ENCODE results near the gene SPTBN1.

The SPTBN1 gene

GRCh38 chr2:54557601-54558187, 101.6 kb downstream of the SPTBN1 start:
- DNase-seq, result peak; percentile 44

GRCh38 chr2:54558188-54559005, 102.3 kb downstream of the SPTBN1 start:
- DNase-seq, result peak; percentile 44

- no peak for DNase-seq
Observed at GRCh38 chr2:54559006-54559445, 102.9 kb downstream of the SPTBN1 start.

GRCh38 chr2:54559593-54560145, 103.5 kb downstream of the SPTBN1 start:
- DNase-seq, result peak; percentile 66

GRCh38 chr2:54560146-54560881, 104.2 kb downstream of the SPTBN1 start:
- no peak for DNase-seq

- DNase-seq, result no peak
Observed at GRCh38 chr2:54561010-54561409, 104.9 kb downstream of the SPTBN1 start.

GRCh38 chr2:54564439-54564838, 108.3 kb downstream of the SPTBN1 start:
- DNase-seq, result no peak

- no peak for DNase-seq
Observed at GRCh38 chr2:54565551-54565950, 109.4 kb downstream of the SPTBN1 start.

GRCh38 chr2:54566896-54567295, 110.8 kb downstream of the SPTBN1 start:
- no peak for DNase-seq

GRCh38 chr2:54568876-54569321, 112.8 kb downstream of the SPTBN1 start:
- no peak for DNase-seq

- DNase-seq, result no peak
Observed at GRCh38 chr2:54569745-54570301, 113.7 kb downstream of the SPTBN1 start.

- DNase-seq, result no peak
Observed at GRCh38 chr2:54570321-54570855, 114.3 kb downstream of the SPTBN1 start.

- DNase-seq, result peak; percentile 90
Observed at GRCh38 chr2:54570925-54571694, 115.0 kb downstream of the SPTBN1 start.

- DNase-seq, result no peak
Observed at GRCh38 chr2:54572262-54572635, 116.1 kb downstream of the SPTBN1 start.

GRCh38 chr2:54572636-54573536, 116.8 kb downstream of the SPTBN1 start:
- DNase-seq, result no peak

GRCh38 chr2:54573537-54573919, 117.4 kb downstream of the SPTBN1 start:
- DNase-seq, result no peak

- no peak for DNase-seq
Observed at GRCh38 chr2:54574107-54574859, 118.2 kb downstream of the SPTBN1 start.

- DNase-seq, result no peak
Observed at GRCh38 chr2:54574860-54575247, 118.7 kb downstream of the SPTBN1 start.

GRCh38 chr2:54575379-54575888, 119.3 kb downstream of the SPTBN1 start:
- DNase-seq, result no peak

- DNase-seq, result no peak
Observed at GRCh38 chr2:54577035-54577434, 120.9 kb downstream of the SPTBN1 start.
